ENCODE measurements around the gene SYT2.

The SYT2 gene

GRCh38 chr1:202713110-202713509 lies 2.9 kb upstream of the SYT2 start:
- Mint-ChIP-seq H3K36me3 (no peaks in the 10 kb centered on the region), H3K27ac (no peak overlapping the region), H3K27me3 (peaks cover 17% of the 10 kb centered on the region), H3K4me3 (no peak overlapping the region), H3K9me3 (ENCODE audit: low read depth) (no peaks in the 10 kb centered on the region), H3K4me1 (ENCODE audit: low read depth) (peaks cover 3% of the 10 kb centered on the region)

DNA sequence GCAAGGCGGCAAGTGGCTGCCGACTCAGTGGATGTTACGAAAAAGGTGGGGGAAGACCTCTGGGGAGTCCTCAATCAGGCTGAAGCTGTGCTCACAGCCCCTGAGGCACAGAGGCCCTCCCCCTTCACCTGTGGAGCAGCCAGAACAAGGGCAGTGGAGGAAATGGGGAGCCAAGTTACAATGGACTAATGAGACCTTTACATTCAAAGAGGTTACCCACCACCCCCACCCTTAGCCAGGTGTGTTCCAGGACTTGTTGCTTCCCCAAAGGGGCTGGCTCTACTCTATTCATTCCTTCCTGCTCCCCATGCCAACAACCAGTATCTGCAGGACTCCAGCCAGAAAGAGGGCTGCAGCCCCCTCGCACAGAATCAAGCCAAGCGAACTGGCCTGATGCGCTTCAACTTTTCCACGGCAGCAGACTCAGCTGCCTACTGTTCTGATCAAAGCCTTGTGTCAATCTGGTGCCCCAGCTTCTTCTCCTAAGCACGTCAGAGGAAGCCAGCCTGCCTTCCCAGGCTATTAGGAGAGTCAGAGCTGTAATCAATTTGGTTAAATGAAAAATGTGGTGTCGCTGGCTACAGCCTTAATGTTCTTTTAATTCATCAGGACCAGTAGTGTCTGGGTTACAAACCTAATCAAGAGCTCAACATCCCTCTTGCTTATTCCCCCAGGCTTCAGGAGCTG lies 1.8 kb upstream of the SYT2 start:
- peaks cover 23% of the 10 kb centered on the region for H3K27me3 Mint-ChIP-seq
- H3K4me1 Mint-ChIP-seq (ENCODE audit: low read depth): peaks cover 3% of the 10 kb centered on the region
- no peak overlapping the region for H3K27ac Mint-ChIP-seq
- H3K9me3 Mint-ChIP-seq (ENCODE audit: low read depth): no peaks in the 10 kb centered on the region
- H3K4me3 Mint-ChIP-seq: no peak overlapping the region
- H3K36me3 Mint-ChIP-seq: no peaks in the 10 kb centered on the region

- Mint-ChIP-seq H3K27me3 (peaks cover 32% of the 10 kb centered on the region), H3K9me3 (ENCODE audit: low read depth) (no peaks in the 10 kb centered on the region), H3K4me3 (peak overlapping the region; percentile 20), H3K27ac (no peak overlapping the region), H3K4me1 (ENCODE audit: low read depth) (peaks cover 3% of the 10 kb centered on the region), H3K36me3 (no peaks in the 10 kb centered on the region)
These were observed 795 bp downstream of the SYT2 start for GRCh38 chr1:202709276-202710041.

GRCh38 chr1:202708456-202709275 lies 1.6 kb downstream of the SYT2 start:
- no peaks in the 10 kb centered on the region for H3K36me3 Mint-ChIP-seq
- no peak overlapping the region for H3K27ac Mint-ChIP-seq
- H3K27me3 Mint-ChIP-seq: peaks cover 37% of the 10 kb centered on the region
- peaks cover 3% of the 10 kb centered on the region for H3K4me1 Mint-ChIP-seq (ENCODE audit: low read depth)
- H3K9me3 Mint-ChIP-seq (ENCODE audit: low read depth): no peaks in the 10 kb centered on the region
- no peak overlapping the region for H3K4me3 Mint-ChIP-seq

DNA sequence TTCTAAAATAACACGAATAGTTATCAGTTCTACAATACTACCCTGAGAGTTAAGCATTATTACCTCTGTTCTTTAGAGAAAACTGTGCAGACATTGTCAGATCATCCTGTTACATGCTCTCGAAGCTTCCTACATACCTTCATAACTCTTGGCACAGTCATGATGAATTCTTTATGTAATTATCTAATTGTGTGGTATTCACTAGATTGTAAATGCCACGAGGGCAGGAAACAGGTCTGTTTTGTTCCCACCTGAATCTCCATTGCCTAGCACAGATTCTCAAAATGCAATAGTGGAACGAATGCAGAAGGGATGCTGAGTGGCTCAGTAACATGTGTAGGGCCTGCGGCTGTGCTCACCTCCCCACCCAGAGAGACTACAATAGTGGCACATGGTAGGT lies 3.4 kb downstream of the SYT2 start:
- H3K9me3 Mint-ChIP-seq (ENCODE audit: low read depth): no peaks in the 10 kb centered on the region
- no peaks in the 10 kb centered on the region for H3K36me3 Mint-ChIP-seq
- peaks cover 3% of the 10 kb centered on the region for H3K4me1 Mint-ChIP-seq (ENCODE audit: low read depth)
- no peak overlapping the region for H3K27ac Mint-ChIP-seq
- peaks cover 34% of the 10 kb centered on the region for H3K27me3 Mint-ChIP-seq
- H3K4me3 Mint-ChIP-seq: no peak overlapping the region

DNA sequence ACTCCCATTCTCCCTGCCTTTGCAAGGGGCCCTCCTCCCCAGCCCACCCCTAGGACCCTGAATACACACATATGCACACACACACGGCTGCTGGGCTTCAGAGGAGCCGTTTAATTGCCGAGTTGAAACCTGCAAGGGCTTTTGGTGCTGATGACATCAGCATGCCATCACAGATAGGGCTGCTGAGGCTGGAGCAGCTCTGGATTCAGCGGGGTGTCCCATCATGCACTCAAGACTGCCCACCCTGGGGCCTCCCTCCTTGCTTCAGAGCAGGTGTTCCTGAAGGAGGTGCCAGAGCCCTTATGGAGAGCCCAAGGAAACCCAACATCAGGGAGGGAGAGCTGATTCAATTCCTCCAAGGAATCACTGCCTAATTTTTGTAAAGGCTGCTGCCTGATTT lies 5.7 kb downstream of the SYT2 start:
- Mint-ChIP-seq H3K9me3 (ENCODE audit: low read depth) (no peaks in the 10 kb centered on the region), H3K27ac (no peak overlapping the region), H3K36me3 (no peaks in the 10 kb centered on the region), H3K27me3 (peaks cover 33% of the 10 kb centered on the region), H3K4me3 (no peak overlapping the region), H3K4me1 (ENCODE audit: low read depth) (peaks cover 3% of the 10 kb centered on the region)

DNA sequence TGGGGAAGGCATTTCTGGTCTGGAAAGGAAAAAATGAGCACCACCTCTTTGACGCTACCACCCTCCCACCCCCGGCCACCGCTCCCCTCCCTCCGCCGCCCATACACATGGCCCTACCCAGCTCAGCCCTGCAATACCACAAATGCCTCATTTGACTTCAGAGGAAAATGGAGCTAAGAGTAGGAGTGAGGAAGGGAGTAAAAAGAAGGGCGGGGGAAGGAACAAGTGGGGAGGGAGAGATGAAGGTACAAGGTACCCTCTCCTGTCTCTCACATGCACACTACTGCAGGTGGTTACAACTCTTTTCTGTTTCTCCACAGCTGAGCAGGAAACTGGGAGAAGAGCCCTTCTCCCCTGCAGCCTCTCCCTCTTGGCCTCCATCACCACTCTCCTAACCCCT lies 7.1 kb downstream of the SYT2 start:
- H3K27ac Mint-ChIP-seq: no peak overlapping the region
- no peaks in the 10 kb centered on the region for H3K36me3 Mint-ChIP-seq
- no peaks in the 10 kb centered on the region for H3K4me1 Mint-ChIP-seq (ENCODE audit: low read depth)
- H3K27me3 Mint-ChIP-seq: peaks cover 31% of the 10 kb centered on the region
- no peak overlapping the region for H3K4me3 Mint-ChIP-seq
- no peaks in the 10 kb centered on the region for H3K9me3 Mint-ChIP-seq (ENCODE audit: low read depth)

GRCh38 chr1:202702088-202702487 lies 8.2 kb downstream of the SYT2 start:
- Mint-ChIP-seq H3K9me3 (ENCODE audit: low read depth) (no peaks in the 10 kb centered on the region), H3K27ac (no peak overlapping the region), H3K4me1 (ENCODE audit: low read depth) (no peaks in the 10 kb centered on the region), H3K36me3 (no peaks in the 10 kb centered on the region), H3K27me3 (peaks cover 28% of the 10 kb centered on the region), H3K4me3 (no peak overlapping the region)

- H3K4me1 Mint-ChIP-seq (ENCODE audit: low read depth): no peaks in the 10 kb centered on the region
- no peaks in the 10 kb centered on the region for H3K9me3 Mint-ChIP-seq (ENCODE audit: low read depth)
- no peak overlapping the region for H3K27ac Mint-ChIP-seq
- no peaks in the 10 kb centered on the region for H3K36me3 Mint-ChIP-seq
- no peak overlapping the region for H3K4me3 Mint-ChIP-seq
- peaks cover 26% of the 10 kb centered on the region for H3K27me3 Mint-ChIP-seq
These were observed 9.1 kb downstream of the SYT2 start for GRCh38 chr1:202701200-202701599.

- Mint-ChIP-seq H3K9me3 (ENCODE audit: low read depth) (no peaks in the 10 kb centered on the region), H3K27ac (no peak overlapping the region), H3K27me3 (peaks cover 32% of the 10 kb centered on the region), H3K4me1 (ENCODE audit: low read depth) (no peaks in the 10 kb centered on the region), H3K4me3 (no peak overlapping the region), H3K36me3 (no peaks in the 10 kb centered on the region)
These were observed 10.2 kb downstream of the SYT2 start for GRCh38 chr1:202700061-202700460.

DNA sequence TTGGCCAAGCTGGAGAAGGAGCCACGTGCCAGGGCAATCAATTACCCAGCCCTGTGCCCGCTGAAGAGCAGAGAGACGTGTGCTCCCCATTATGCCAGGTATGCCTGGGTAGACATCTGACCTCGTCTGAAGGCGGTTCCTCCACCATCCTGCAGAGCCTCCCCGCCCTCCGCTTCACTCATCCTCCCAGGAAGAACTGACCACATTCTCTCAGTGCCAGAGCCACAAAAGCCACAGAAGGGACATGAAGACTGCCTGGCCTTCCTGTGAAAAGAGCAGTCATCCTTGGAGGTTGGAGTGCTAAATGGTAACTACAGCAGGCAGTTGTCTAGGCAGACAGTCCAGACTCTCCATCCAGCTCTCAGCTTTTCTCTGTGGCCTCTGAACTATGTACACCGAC lies 12.0 kb downstream of the SYT2 start:
- Mint-ChIP-seq H3K4me1 (ENCODE audit: low read depth) (no peaks in the 10 kb centered on the region), H3K4me3 (no peak overlapping the region), H3K9me3 (ENCODE audit: low read depth) (peaks cover 1% of the 10 kb centered on the region), H3K27me3 (peaks cover 35% of the 10 kb centered on the region), H3K27ac (no peak overlapping the region), H3K36me3 (no peaks in the 10 kb centered on the region)

DNA sequence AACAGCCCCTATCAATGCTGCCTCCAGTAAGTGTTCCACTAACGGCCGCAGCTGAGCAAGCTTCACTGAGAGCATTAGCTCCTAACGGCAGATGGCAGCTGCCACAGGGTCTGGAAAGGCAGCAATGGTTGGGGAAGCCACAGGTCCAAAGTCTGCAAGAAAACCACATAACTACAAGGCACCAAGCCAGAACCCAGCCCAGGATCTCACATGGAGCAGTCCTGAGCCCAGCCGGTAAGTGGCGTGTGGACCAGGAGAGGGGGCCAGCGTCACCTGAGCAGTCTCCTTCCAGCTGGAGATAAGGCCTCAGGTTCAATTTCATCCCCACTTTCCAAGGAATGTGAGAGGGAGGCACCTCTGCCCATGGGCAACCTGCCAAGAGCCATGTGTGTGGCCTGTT lies 13.2 kb downstream of the SYT2 start:
- peaks cover 5% of the 10 kb centered on the region for H3K9me3 Mint-ChIP-seq (ENCODE audit: low read depth)

DNA sequence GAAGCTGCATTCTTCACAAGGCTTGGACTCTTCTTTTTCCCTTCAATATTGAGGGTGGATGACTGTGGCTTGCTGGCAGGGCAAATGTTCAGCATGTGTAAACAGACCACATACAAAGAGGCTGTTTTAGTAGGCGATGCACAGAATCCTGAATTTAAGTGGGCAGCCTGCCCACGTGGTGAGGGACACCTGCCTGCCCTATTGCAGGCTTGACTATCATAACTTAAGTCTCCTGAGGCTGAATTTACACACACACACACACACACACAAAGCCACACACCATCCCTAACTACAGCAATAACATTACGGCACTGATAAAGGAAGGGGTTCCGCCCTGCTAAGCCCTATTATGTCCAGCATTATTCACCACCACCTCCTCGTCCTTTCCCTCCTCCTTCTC lies 15.9 kb downstream of the SYT2 start:
- Mint-ChIP-seq H3K4me1 (ENCODE audit: low read depth) (no peaks in the 10 kb centered on the region), H3K36me3 (peaks cover 2% of the 10 kb centered on the region), H3K27me3 (peaks cover 36% of the 10 kb centered on the region), H3K4me3 (no peak overlapping the region), H3K9me3 (ENCODE audit: low read depth) (peaks cover 5% of the 10 kb centered on the region), H3K27ac (no peak overlapping the region)

More for the DNA sequence above, 13.2 kb downstream of the SYT2 start:
- no peaks in the 10 kb centered on the region for H3K4me1 Mint-ChIP-seq (ENCODE audit: low read depth)
- no peak overlapping the region for H3K27ac Mint-ChIP-seq
- H3K27me3 Mint-ChIP-seq: peaks cover 39% of the 10 kb centered on the region
- no peak overlapping the region for H3K4me3 Mint-ChIP-seq
- peaks cover 2% of the 10 kb centered on the region for H3K36me3 Mint-ChIP-seq

GRCh38 chr1:202692959-202693555 lies 17.2 kb downstream of the SYT2 start:
- no peaks in the 10 kb centered on the region for H3K4me1 Mint-ChIP-seq (ENCODE audit: low read depth)
- H3K4me3 Mint-ChIP-seq: no peak overlapping the region
- peaks cover 5% of the 10 kb centered on the region for H3K9me3 Mint-ChIP-seq (ENCODE audit: low read depth)
- H3K27me3 Mint-ChIP-seq: peaks cover 35% of the 10 kb centered on the region
- no peak overlapping the region for H3K27ac Mint-ChIP-seq
- H3K36me3 Mint-ChIP-seq: peaks cover 2% of the 10 kb centered on the region

- Mint-ChIP-seq H3K27ac (no peak overlapping the region), H3K36me3 (peaks cover 2% of the 10 kb centered on the region), H3K4me3 (no peak overlapping the region), H3K27me3 (peaks cover 31% of the 10 kb centered on the region), H3K9me3 (ENCODE audit: low read depth) (peaks cover 5% of the 10 kb centered on the region), H3K4me1 (ENCODE audit: low read depth) (no peaks in the 10 kb centered on the region)
These were observed 18.4 kb downstream of the SYT2 start for GRCh38 chr1:202691816-202692215.

Data from activated naive CD8-positive, alpha-beta T cell (primary cell).